ENCODE data around the gene SLC13A1. TPM values are rescaled to one million over a fixed set of nuclear protein-coding genes. Genes with fewer than 3 reads are reported as not detected.
A peak's percentile ranks its signal among the peaks of the same experiment; 100 is the strongest.
"Not testable (repeated sequence)": the region's sequence is repeated elsewhere in the genome, so short reads cannot be mapped to it uniquely, and the experiment has no call there.

Gene SLC13A1
- polyA plus RNA-seq, 4 donors = 0.25 to 21.4 (median 18.1) TPM

GRCh38 chr7:123131961-123132360 is 67.8 kb downstream of the SLC13A1 start:
- DNase-seq (ENCODE audit: low read depth in 4 of 4, low spot score in 3 of 4) = no peak

- DNase-seq (ENCODE audit: low read depth in 4 of 4, low spot score in 3 of 4) = no peak
These were observed 68.2 kb downstream of the SLC13A1 start for GRCh38 chr7:123131556-123131955.

- no peak for DNase-seq (ENCODE audit: low read depth in 4 of 4, low spot score in 3 of 4)
These were observed 68.6 kb downstream of the SLC13A1 start for GRCh38 chr7:123131140-123131539.

DNA sequence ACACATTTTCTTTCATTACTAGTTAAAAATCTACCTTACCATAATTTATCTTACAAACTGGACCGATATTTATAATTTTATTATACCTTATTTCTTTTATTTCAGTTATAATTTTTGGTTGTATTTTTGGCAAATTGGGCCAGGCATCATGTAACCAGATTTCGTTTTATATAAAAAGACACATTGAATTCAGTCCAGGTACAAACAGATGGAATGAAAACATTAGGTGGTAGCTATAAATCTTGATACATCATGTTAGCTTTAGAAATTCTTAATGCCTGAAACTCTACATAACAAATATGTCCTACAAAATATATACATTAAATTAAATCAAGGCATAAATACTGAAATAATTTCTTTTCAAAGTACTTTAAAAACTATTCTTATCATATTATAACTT is 73.1 kb downstream of the SLC13A1 start:
- DNase-seq (ENCODE audit: low read depth in 4 of 4, low spot score in 3 of 4) = no peak

GRCh38 chr7:123126171-123126570 is 73.6 kb downstream of the SLC13A1 start:
- no peak for DNase-seq (ENCODE audit: low read depth in 4 of 4, low spot score in 3 of 4)

GRCh38 chr7:123125231-123125630 is 74.5 kb downstream of the SLC13A1 start:
- DNase-seq (ENCODE audit: low read depth in 4 of 4, low spot score in 3 of 4) = no peak

DNA sequence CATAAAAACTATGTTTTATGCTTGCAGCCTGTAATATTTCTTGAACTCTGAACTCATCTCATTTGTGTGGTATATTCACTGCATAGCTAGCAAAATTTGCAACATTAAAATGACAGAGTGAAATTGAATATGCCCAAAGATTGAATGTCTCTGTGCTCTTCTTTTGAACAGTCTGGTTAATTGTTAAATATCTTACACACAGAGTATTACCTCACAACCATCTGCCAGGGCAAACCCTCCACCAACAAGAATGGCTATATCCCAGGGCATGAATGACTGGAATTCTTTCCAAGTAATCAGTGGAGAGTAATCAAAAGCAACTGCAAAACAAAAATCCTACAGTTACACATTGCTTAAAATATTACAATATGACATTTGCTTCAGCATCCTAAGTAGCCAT is 76.9 kb downstream of the SLC13A1 start:
- no peak for DNase-seq (ENCODE audit: low read depth in 4 of 4, low spot score in 3 of 4)

GRCh38 chr7:123120286-123120685 is 79.5 kb downstream of the SLC13A1 start:
- DNase-seq (ENCODE audit: low read depth in 4 of 4, low spot score in 3 of 4) = no peak

DNA sequence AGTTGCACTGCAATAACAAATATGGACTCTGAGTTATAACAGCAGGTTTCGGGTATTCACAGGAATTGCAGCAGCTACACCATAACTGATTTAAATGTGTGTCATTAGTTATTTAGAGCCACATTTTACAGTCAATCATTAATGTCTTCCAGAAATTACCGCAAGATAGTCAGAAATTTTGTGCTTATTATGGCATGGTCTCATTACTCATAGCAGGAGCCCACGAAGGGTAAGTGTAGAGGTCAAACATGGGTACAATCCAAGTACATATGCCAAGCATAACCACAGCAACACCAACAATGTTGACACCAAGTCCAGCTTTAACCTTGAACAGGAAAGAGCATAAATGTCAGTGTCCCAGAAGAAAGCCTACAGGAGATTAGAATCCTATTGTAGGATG is 84.4 kb downstream of the SLC13A1 start:
- no peak for DNase-seq (ENCODE audit: low read depth in 4 of 4, low spot score in 3 of 4)

- DNase-seq (ENCODE audit: low read depth in 4 of 4, low spot score in 3 of 4) = no peak
These were observed 85.5 kb downstream of the SLC13A1 start for GRCh38 chr7:123114288-123114687.

DNA sequence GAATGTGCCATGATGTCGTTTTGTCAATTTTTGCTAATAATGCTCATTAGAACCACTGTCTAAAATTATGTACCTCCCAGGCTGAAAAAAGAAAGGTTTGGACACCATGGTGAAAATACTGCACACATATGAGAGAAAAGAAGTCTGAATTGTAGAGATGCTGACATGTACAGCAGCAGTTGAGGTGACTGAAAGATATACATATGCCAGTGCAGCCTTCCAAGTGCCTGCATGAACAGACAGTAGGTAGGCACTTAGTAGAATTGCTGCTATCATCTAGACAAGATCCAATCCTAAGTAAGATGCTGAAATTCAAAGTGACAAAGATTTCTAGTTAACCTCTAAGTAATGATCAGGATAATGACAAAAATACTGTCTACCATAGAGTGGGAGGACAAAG is 86.9 kb downstream of the SLC13A1 start:
- DNase-seq (ENCODE audit: low read depth in 4 of 4, low spot score in 3 of 4) = no peak

- no peak for DNase-seq (ENCODE audit: low read depth in 4 of 4, low spot score in 3 of 4)
These were observed 100.1 kb downstream of the SLC13A1 start for GRCh38 chr7:123099712-123100111.

GRCh38 chr7:123096976-123097375 is 102.8 kb downstream of the SLC13A1 start:
- DNase-seq (ENCODE audit: low read depth in 4 of 4, low spot score in 3 of 4) = no peak

DNA sequence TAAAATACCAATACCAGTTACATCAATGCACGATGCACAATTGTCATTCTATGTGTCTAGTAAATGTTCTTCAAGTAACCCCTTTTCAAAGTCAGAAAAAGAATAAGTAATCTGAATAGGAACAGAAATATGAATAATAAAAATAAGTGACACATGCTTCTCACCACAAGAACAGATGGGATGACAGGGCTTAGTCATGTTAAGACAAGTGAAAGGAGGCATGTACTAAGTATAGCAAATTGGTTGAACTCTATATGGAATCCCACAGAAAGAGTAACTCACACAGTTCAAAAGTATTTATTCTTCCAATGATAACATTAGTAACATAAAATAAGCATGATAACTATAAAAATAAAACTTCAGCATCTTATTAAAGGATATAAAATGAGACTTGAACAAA is 103.3 kb downstream of the SLC13A1 start:
- DNase-seq (ENCODE audit: low read depth in 4 of 4, low spot score in 3 of 4) = no peak

DNA sequence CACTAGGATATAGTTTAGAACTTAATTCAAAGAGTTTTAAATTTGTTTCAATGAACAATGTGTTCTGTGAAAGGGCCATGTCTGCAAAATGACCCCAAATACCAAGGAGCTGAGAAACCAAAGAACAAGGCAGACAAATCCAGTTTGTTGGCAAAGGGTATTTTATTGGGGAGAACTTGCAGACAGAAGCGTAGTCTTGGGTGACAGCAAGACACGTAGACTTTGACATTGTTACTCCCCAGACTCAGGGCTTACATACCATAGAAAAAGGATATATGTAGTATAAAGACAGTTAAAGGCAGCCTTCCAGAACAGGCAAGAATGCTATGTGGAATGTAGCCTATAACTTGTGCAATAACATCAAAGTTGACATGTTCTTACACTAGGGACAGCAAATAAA is 109.3 kb downstream of the SLC13A1 start:
- no peak for DNase-seq (ENCODE audit: low read depth in 4 of 4, low spot score in 3 of 4)

DNA sequence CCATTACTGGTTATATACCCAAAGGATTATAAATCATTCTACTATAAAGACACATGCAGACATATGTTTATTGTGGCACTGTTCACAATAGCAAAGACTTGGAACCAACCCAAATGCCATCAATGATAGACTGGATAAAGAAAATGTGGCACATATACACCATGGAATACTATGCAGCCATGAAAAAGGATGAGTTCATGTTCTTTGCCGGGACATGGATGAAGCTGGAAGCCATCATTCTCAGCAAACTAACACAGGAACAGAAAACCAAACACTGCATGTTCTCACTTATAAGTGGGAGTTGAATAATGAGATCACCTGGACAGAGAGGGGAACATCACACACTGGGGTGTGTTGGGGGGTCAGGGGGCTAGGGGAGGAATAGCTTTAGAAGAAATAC is 112.9 kb downstream of the SLC13A1 start:
- not testable (repeated sequence) for DNase-seq (ENCODE audit: low read depth in 4 of 4, low spot score in 3 of 4)

DNA sequence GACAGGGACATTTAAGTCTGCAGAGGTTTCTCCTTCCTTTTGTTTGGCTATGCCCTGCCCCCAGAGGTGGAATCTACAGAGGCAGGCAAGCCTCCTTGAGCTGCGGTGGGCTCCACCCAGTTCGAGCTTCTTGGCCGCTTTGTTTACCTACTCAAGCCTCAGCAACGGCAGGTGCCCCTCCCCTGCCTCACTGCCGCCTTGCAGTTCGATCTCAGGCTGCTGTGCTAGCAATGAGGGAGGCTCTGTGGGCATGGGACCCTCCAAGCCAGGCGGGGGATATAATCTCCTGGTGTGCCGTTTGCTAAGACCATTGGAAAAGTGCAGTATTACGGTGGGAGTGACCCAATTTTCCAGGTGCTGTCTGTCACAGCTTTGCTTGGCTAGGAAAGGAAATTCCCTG is 114.9 kb downstream of the SLC13A1 start:
- DNase-seq (ENCODE audit: low read depth in 4 of 4, low spot score in 3 of 4) = not testable (repeated sequence)

- DNase-seq (ENCODE audit: low read depth in 4 of 4, low spot score in 3 of 4) = no peak
These were observed 120.7 kb downstream of the SLC13A1 start for GRCh38 chr7:123079021-123079420.

DNA sequence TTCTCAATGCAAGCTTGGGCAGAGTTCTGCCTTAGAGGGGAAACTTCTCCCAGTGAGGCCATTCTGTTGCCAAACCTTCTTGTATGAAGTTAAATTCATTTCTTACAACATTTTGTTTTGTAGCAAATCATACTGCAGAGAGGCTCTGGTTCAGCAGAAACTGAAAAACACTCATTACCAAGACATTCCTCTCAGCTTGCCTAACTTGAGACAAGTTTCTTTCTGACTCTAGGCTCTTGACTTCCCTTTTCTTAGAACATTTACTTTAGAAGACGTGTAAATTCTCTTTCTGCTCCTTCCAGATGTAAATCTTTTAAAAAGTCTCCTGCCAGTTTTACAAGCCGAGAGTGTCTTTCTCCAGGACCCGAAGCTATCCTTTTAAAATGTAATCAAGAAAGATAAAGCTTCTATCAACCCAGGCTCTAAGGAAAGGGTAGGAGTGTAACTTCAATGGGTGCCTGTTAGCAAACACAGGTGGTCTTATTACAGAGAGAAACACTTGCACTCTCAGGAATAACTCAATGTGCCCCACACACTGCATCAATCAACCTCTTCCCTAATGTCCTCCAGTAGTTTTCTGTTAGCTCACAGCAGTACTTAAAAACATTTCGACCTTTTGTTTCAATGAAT is 123.8 kb downstream of the SLC13A1 start:
- peak in 1 of 4 donors; percentile 2 for DNase-seq (ENCODE audit: low read depth in 4 of 4, low spot score in 3 of 4)

DNA sequence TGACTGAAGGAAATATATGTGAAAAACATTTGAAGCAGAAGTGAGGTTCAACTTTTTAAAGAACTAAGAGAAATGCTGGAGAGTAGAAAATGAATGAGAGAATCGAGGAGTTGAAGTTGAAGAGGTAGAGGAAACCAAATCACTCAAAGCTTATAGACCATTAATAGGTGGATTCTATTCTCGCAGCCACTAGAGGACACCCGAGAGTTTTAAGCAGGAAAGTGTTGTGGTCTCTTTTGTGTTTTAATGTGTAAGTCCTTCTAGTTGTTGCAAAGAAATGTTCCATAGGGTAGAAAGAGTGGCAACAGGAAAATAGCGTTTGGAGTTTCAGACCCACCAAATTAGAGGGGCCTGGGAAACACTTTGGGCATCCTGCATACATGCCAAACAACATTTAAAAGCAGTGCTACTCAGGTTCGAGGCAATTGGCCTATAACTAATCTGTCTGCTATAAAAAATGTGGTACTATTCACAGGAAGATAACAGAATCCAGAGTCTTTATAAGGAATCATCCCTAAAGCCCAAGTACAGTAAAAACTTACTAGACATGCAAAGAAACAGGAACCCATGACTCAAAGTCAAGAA is 129.0 kb downstream of the SLC13A1 start:
- DNase-seq (ENCODE audit: low read depth in 4 of 4, low spot score in 3 of 4) = no peak

GRCh38 chr7:123067814-123068213 is 132.0 kb downstream of the SLC13A1 start:
- DNase-seq (ENCODE audit: low read depth in 4 of 4, low spot score in 3 of 4) = no peak
